Duodenal mucosa (tissue), 2 donors: Measurements from ENCODE around the gene PPL.

ENCODE experiments used
- H3K27ac ChIP-seq: one replicate; pipeline ENCODE4 v1.7.0; 2013; ENCODE audit warnings: low read depth, low read length
- H3K27me3 ChIP-seq, 2 donors: one replicate each; pipeline ENCODE4 v1.7.0; 2013; ENCODE audit warnings: low read length in 2 of 2, control low read depth in 1 of 2; ENCODE audit not compliant: insufficient read depth in 2 of 2, control insufficient read depth in 1 of 2
- H3K36me3 ChIP-seq, 2 donors: one replicate each; pipeline ENCODE4 v1.7.0; 2013; ENCODE audit warnings: low read length in 2 of 2, control low read depth in 1 of 2; ENCODE audit not compliant: insufficient read depth in 2 of 2, control insufficient read depth in 1 of 2
- H3K4me1 ChIP-seq, 2 donors: one replicate each; pipeline ENCODE4 v1.7.0; 2013; ENCODE audit warnings: low read length in 2 of 2, control low read depth in 1 of 2; ENCODE audit not compliant: insufficient read depth in 2 of 2, control insufficient read depth in 1 of 2
- H3K4me3 ChIP-seq, 2 donors: one replicate each; pipeline ENCODE4 v1.7.0; 2013; ENCODE audit warnings: low read length in 2 of 2, low read depth in 1 of 2
- H3K9ac ChIP-seq, 2 donors: one replicate each; pipeline ENCODE4 v1.7.0; 2013; ENCODE audit warnings: low read length in 2 of 2, low read depth in 1 of 2
- H3K9me3 ChIP-seq, 2 donors: one replicate each; pipeline ENCODE4 v1.7.0; 2013; ENCODE audit warnings: low read length in 2 of 2, control low read depth in 1 of 2; ENCODE audit not compliant: control insufficient read depth in 1 of 2

The PPL gene

DNA sequence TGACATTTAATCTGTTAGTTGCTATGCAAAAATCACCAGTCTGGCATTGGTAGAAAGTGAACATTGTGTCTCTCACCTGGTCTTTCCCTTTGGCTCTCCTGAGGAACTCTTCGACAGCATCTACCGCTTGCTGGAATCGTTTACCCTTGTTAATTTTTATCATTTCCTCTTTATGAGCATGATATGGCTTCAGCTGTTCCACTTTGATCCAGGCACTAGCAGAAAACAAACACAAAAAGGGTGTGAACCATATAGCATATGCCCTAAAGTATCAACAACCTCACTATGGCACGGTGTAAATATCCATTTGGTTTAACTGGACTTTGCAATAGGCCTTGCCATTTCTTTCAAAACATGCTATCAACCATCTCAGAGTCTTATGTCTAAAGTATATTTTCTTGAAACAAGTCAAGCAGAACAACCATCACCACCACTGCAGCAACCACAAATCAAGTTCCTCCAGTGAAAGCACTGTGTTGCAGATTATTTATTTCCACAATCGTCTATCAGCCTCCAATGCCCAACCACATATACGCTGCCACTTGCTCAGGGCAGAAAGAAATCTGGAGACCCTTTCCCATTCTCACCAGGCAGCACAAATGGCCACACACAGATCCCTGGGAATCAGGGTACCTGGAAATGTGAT, 104.1 kb downstream of the PPL start:
- H3K36me3 ChIP-seq = peaks cover 40 to 69% of the 10 kb centered on the region in 2 donors
- H3K27me3 ChIP-seq = no peaks in the 10 kb centered on the region
- H3K27ac ChIP-seq = no peak overlapping the region
- H3K4me3 ChIP-seq = no peak overlapping the region
- no peak overlapping the region for H3K9ac ChIP-seq
- peaks cover 16 to 17% of the 10 kb centered on the region in 2 donors for H3K4me1 ChIP-seq
- H3K9me3 ChIP-seq = no peaks in the 10 kb centered on the region
